GM10266 (cell line): ENCODE measurements around the gene SLC26A11.

Source experiments
- DNase-seq: peaks from one replicate; pipeline ENCODE4 v3.0.0; 2012; ENCODE audit errors: extremely low spot score
- TF ChIP-seq, protein P1 (sequence below): IDR thresholded peaks from 2 replicates; pipeline ENCODE4 v1.5.1; 2012; ENCODE audit warnings: mild to moderate bottlenecking, low read depth; ENCODE audit not compliant: control insufficient read depth, insufficient read depth; ENCODE audit errors: missing control alignments

Gene SLC26A11

DNA sequence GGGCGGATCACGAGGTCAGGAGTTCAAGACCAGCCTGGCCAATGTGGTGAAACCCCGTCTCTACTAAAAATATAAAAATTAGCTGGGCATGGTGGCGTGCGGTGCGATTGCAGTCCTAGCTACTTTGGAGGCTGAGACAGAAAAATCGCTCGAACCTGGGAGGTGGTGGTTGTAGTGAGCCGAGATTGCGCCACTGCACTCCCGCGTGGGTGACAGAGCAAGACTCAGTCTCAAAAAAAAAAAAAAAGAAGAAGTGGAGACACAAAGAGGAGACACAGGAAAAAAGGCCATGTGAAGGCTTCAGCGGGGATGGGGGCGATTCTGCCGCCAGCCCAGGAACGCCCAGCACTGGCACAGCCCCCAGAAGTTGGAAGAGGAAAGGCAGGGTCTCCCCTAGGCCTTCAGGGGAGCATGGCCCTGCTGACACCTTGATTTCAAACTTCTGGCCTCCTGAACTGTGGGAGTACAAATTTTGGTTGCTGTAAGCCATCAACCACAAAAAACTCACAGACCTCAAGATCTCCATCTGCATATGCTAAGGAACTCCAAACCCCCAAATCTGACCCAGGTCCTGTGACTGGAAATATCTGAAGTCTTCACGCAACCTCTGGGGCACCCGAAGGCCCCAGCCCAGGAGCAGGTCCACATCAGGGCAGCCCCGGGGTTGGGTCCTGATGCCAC lies 7.1 kb upstream of the SLC26A11 start:
- no peak for DNase-seq
- TF ChIP-seq, protein P1, sequence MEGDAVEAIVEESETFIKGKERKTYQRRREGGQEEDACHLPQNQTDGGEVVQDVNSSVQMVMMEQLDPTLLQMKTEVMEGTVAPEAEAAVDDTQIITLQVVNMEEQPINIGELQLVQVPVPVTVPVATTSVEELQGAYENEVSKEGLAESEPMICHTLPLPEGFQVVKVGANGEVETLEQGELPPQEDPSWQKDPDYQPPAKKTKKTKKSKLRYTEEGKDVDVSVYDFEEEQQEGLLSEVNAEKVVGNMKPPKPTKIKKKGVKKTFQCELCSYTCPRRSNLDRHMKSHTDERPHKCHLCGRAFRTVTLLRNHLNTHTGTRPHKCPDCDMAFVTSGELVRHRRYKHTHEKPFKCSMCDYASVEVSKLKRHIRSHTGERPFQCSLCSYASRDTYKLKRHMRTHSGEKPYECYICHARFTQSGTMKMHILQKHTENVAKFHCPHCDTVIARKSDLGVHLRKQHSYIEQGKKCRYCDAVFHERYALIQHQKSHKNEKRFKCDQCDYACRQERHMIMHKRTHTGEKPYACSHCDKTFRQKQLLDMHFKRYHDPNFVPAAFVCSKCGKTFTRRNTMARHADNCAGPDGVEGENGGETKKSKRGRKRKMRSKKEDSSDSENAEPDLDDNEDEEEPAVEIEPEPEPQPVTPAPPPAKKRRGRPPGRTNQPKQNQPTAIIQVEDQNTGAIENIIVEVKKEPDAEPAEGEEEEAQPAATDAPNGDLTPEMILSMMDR, result no peak

DNA sequence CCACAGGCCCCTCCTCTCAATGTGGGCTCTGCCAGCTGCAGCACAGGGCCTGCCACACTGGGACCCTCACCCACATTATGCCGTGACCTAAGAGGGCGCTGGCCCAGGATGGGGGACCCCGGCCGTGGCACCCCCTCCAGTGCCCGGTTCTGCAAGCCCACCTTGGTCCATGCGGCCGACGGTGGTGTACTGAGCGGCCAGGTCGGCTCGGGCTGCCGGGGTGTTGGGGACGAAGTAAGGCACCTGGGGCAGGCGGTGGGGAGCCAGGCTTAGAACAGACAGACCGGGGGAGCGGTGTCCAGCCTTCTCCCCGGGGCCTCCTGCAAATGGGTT lies 6.6 kb upstream of the SLC26A11 start:
- TF ChIP-seq, protein P1, result no peak
- DNase-seq, result no peak

- TF ChIP-seq, protein P1, result no peak
- no peak for DNase-seq
Measured at GRCh38 chr17:80214012-80214877, 6.0 kb upstream of the SLC26A11 start.

GRCh38 chr17:80214878-80215210 lies 5.4 kb upstream of the SLC26A11 start:
- TF ChIP-seq, protein P1, result no peak
- DNase-seq, result no peak

GRCh38 chr17:80216473-80217456 lies 3.5 kb upstream of the SLC26A11 start:
- TF ChIP-seq, protein P1, result no peak
- no peak for DNase-seq

DNA sequence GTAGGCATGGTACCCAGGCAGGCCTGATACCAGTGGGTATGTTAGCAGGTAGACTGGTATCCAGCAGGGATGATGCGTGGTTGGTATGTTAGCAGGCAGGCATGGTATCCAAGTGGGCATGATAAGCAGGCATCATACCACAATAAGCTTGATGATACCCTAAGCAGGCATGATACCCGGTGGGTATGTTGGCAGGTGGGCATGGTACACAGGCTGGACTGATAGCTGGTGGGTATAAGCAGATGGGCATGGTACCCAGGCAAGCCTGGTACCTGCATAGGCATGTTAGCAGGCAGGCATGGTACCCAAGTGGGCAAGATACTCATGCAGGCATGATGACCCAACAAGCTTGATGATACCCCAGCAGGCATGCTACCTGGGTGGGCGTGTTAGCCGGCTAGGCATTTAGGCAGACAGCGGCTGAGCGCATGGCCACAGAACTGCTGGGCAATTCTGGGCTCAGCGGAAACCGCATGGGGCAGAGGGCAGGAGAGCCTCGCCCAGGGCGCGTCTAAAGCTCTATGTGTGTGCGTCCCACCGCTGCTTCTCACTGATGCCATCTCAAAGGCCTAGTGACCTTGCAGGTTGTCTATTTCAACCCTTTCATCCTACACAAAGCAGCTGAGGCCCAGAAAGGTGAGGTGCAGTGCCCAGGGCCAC lies 2.4 kb upstream of the SLC26A11 start:
- no peak for DNase-seq
- TF ChIP-seq, protein P1, result no peak
